RWPE1 (cell line): ENCODE data around the gene ABCG4.

Experiments
- CTCF ChIA-PET: fragments of 350-600 bp; sonication (Branson Sonifier 250); formaldehyde crosslinking; extraction: SDS; loops from one replicate; lab custom pipeline; 2021; lab: Yijun Ruan, JAX
- POLR2A ChIA-PET: fragments of 400-600 bp; formaldehyde crosslinking; extraction: SDS; loops from one replicate; lab custom pipeline; 2020; ENCODE audit warnings: antibody characterized with exemption; ENCODE audit not compliant: low non-redundant PET; lab: Yijun Ruan, JAX
- DNase-seq: peaks from one replicate; pipeline ENCODE4 v3.0.0; 2012; ENCODE audit warnings: low spot score
- H3K27ac ChIP-seq: fragments of 450-650 bp; 2 replicates; pipeline ENCODE4 v1.5.1; 2017
- TF ChIP-seq, protein P1 (sequence below): fragments of 450-650 bp; conservative IDR thresholded peaks from 2 replicates; pipeline ENCODE4 v1.5.1; 2017; ENCODE audit warnings: low read depth, mild to moderate bottlenecking

ABCG4 gene

DNA sequence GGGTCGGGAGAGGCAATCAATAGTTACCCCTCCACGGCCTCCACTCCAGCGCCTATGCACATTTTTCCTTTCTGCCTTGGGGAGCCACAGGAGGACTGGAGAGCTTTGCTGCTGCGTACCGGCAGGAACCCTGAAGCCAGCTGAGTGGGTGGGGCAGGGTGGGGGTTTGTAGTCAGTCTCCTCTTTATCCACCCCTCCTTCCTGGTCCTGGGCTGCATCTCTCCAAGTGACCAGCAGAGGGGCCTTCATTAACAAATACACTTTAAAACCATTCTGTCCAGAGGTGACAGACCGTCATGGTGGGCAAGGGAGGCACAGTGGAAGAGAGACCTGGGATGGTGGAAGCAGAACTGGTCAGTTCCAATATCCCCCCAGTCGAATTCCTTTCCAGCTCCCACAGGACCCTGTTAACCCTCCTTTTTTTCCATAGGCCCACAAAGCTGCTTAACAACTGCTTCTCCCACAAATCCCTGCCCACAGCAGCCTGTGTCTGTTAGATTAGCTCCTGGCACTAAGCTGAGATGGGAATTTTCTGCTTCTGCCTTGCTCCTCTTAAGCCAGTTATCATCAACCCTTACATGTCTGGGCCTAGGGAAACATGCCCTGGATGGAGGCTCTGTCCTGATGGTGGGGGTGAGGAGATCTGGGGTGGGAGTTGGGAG is 3.9 kb upstream of the ABCG4 start:
- TF ChIP-seq, protein P1, sequence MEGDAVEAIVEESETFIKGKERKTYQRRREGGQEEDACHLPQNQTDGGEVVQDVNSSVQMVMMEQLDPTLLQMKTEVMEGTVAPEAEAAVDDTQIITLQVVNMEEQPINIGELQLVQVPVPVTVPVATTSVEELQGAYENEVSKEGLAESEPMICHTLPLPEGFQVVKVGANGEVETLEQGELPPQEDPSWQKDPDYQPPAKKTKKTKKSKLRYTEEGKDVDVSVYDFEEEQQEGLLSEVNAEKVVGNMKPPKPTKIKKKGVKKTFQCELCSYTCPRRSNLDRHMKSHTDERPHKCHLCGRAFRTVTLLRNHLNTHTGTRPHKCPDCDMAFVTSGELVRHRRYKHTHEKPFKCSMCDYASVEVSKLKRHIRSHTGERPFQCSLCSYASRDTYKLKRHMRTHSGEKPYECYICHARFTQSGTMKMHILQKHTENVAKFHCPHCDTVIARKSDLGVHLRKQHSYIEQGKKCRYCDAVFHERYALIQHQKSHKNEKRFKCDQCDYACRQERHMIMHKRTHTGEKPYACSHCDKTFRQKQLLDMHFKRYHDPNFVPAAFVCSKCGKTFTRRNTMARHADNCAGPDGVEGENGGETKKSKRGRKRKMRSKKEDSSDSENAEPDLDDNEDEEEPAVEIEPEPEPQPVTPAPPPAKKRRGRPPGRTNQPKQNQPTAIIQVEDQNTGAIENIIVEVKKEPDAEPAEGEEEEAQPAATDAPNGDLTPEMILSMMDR, result peak; percentile 68
- DNase-seq, result peak; percentile 88
- POLR2A ChIA-PET, result no interaction called here
- CTCF ChIA-PET, result interaction anchor here (0.6 to 1.4 kb wide), 10 partner anchors 10 to 55 kb away, joined by 3 to 7 read pairs (median 4); partner anchors contain the start of gene DPAGT1
- H3K27ac ChIP-seq, result no peak overlapping the region

DNA sequence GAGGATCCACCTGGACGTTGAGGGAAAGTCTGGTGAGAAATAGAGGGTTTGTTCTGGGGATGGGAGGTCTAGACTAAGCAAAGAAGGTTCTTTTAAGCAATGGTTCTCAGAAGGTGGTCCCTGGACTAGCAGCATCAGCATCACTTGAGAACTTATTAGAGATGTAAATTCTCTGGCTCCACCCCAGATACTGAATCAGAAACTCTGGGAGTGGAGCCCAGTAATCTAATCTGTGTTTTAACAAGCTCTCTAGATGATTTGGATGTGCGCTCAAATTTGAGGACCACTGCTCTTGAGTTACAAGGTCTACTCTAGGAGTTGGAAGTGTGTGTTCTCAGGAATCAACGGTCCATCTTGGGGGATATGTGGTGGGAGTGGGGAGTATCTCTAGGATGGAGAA is 3.3 kb upstream of the ABCG4 start:
- CTCF ChIA-PET, result interaction anchor here (0.6 to 1.4 kb wide), 9 partner anchors 10 to 55 kb away, joined by 3 to 7 read pairs (median 3); partner anchors contain the start of gene DPAGT1
- no peak overlapping the region for H3K27ac ChIP-seq
- TF ChIP-seq, protein P1, result no peak
- DNase-seq, result no peak
- POLR2A ChIA-PET, result no interaction called here

DNA sequence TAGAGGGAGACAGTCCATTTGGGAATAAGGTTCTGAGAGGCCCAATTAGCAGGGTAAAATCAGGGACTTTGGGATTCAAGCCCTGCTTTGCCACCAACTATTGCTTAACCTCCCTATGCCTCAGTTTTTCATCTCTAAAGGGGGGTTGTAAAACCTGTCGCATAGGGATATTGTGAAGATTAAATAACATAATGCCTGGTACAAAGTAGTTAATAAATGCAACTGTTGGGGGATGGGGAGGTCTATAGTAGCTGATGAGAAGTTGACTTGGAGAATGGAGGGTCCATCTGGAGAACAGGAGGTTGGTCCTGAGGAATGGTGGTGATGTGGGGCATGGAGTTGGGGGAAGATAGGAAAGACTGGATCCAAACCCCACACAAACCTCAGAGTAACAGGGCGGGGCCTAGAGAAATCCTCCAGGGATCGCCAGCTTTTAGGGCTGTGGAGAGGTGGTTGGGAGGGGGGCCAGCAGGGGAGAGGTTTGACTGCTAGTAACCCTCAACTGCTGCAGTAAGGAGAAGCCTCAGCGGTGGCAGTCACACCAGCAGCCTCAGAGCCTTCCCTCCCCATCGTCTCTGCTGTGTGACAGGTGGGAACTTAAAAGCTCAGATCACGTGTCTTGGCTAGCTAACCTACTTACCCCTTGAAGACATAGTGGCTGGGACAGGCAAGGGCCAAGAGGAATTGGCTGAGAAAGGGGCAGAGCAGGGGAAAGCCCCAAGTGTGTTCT is 1.1 kb upstream of the ABCG4 start:
- no peak overlapping the region for H3K27ac ChIP-seq
- ChIA-PET CTCF (interaction anchor here (0.6 to 2.2 kb wide), 4 partner anchors 49 to 281 kb away, joined by 3 to 6 read pairs (median 4); no protein-coding TSS in a partner anchor), POLR2A (interaction anchor here (0.6 kb wide), 1 partner anchor 21 kb away, joined by 3 read pairs; no protein-coding TSS in a partner anchor)
- DNase-seq, result no peak
- TF ChIP-seq, protein P1, result no peak

DNA sequence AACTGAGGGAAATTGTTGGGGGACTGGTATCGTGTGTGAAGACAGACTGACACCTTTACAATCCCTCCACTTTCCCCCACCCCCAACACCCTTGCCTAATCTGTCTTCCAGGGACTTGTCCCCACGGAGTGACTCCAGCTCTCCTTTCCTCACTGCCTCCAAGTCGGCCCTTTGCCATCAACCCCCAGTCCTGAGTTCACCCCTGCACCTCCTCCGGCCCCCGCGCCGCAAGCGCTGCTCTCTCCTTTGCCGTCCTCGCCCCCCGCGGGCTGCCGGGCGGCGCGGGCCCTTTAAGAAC is 183 bp upstream of the ABCG4 start:
- no peak overlapping the region for H3K27ac ChIP-seq
- TF ChIP-seq, protein P1, result no peak
- POLR2A ChIA-PET, result no interaction called here
- DNase-seq, result no peak
- CTCF ChIA-PET, result interaction anchor here (0.6 to 2.2 kb wide), 2 partner anchors 48 to 990 kb away, joined by 3 to 6 read pairs; no protein-coding TSS in a partner anchor

DNA sequence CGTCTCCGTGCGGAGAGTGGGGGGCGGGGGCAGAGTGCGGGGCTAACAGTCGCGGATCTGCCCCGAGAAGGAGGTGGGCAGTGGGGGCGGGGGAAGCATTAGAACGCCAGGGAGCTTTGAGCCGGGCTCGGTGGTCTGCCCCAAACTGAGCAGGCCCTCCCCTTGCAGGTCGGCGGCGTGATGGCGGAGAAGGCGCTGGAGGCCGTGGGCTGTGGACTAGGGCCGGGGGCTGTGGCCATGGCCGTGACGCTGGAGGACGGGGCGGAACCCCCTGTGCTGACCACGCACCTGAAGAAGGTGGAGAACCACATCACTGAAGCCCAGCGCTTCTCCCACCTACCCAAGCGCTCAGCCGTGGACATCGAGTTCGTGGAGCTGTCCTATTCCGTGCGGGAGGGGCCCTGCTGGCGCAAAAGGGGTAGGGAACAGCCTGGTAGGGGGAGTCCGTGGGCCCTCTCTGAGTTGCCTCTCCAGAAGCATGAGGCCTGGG is 979 bp downstream of the ABCG4 start:
- TF ChIP-seq, protein P1, result no peak
- ChIA-PET CTCF (no interaction called here), POLR2A (no interaction called here)
- no peak for DNase-seq
- H3K27ac ChIP-seq, result no peak overlapping the region

DNA sequence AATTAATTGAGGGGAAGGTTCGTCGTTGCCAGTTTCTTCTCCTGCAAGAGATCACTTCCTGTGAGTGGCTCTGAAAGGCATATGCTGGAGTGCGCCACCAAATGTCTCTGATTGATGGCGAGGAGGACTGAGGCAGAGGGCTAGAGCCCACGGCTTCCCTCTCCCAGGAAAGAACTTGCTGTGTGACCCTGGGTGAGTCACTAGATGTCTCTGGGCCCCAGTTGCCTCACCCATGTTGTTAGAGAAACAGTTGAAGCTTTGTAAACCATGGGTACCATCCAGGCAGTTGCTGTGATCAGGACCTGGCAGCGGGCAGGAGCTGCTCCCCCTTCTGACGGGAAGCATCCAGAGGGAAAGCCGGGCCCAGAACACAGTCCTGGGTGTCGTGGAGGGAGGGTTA is 3.2 kb downstream of the ABCG4 start:
- CTCF ChIA-PET, result interaction anchor here (0.6 kb wide), 2 partner anchors 15 to 132 kb away, joined by 3 to 4 read pairs; no protein-coding TSS in a partner anchor
- DNase-seq, result no peak
- POLR2A ChIA-PET, result no interaction called here
- no peak overlapping the region for H3K27ac ChIP-seq
- TF ChIP-seq, protein P1, result no peak
